GM23248 (cell line): Measurements from ENCODE around the gene LCLAT1. TPM values are rescaled to one million over a fixed set of nuclear protein-coding genes. Genes with fewer than 3 reads are reported as not detected.

Source experiments
- DNase-seq: peaks from one replicate; pipeline ENCODE4 v3.0.0-alpha.2; 2015
- H2AFZ ChIP-seq: fragments of 200-600 bp; sonication (generic); 2 replicates; pipeline ENCODE4 v1.6.1; 2016; ENCODE audit warnings: antibody characterized with exemption
- H3F3A ChIP-seq: fragments of 200-600 bp; sonication (generic); 2 replicates; pipeline ENCODE4 v1.6.1; 2016; ENCODE audit warnings: mild to moderate bottlenecking, antibody characterized with exemption, mixed run types; ENCODE audit not compliant: insufficient read depth
- H3K27ac ChIP-seq: fragments of 200-600 bp; sonication (generic); 2 replicates; pipeline ENCODE4 v1.5.1; 2016; ENCODE audit warnings: mild to moderate bottlenecking
- H3K27me3 ChIP-seq: fragments of 200-600 bp; sonication (generic); replicated peaks from 2 replicates; pipeline ENCODE4 v1.6.1; 2016; ENCODE audit warnings: mild to moderate bottlenecking; ENCODE audit not compliant: insufficient read depth
- H3K36me3 ChIP-seq: fragments of 200-600 bp; sonication (generic); 2 replicates; pipeline ENCODE4 v1.6.1; 2016; ENCODE audit warnings: low read depth, mild to moderate bottlenecking
- H3K4me1 ChIP-seq: fragments of 200-600 bp; sonication (generic); 2 replicates; pipeline ENCODE4 v1.6.1; 2016; ENCODE audit warnings: mild to moderate bottlenecking; ENCODE audit not compliant: insufficient read depth
- H3K4me2 ChIP-seq: fragments of 200-600 bp; sonication (generic); one replicate; pipeline ENCODE4 v1.6.1; 2016; ENCODE audit warnings: mild to moderate bottlenecking; ENCODE audit not compliant: unreplicated experiment
- H3K4me3 ChIP-seq: fragments of 200-600 bp; sonication (generic); 2 replicates; pipeline ENCODE4 v1.5.1; 2016; ENCODE audit warnings: mild to moderate bottlenecking
- H3K79me2 ChIP-seq: fragments of 200-600 bp; sonication (generic); 2 replicates; pipeline ENCODE4 v1.6.1; 2016; ENCODE audit warnings: mild to moderate bottlenecking; ENCODE audit not compliant: insufficient read depth
- H3K9ac ChIP-seq: fragments of 200-600 bp; sonication (generic); 2 replicates; pipeline ENCODE4 v1.6.1; 2016; ENCODE audit warnings: mild to moderate bottlenecking
- H3K9me2 ChIP-seq: fragments of 200-600 bp; sonication (generic); 2 replicates; pipeline ENCODE4 v1.6.1; 2016; ENCODE audit warnings: mixed run types, mild to moderate bottlenecking, moderate library complexity; ENCODE audit not compliant: insufficient read depth
- H3K9me3 ChIP-seq: fragments of 200-600 bp; sonication (generic); one replicate; pipeline ENCODE4 v1.6.1; 2017; ENCODE audit warnings: low read depth
- H4K20me1 ChIP-seq: fragments of 200-600 bp; sonication (generic); 2 replicates; pipeline ENCODE4 v1.6.0; 2016; ENCODE audit not compliant: insufficient read depth
- EZH2 ChIP-seq: fragments of 200-600 bp; sonication (generic); IDR thresholded peaks from 2 replicates; pipeline ENCODE4 v1.6.1; 2018; ENCODE audit warnings: antibody characterized with exemption, mild to moderate bottlenecking; ENCODE audit not compliant: insufficient read depth, poor library complexity, severe bottlenecking
- EZH2phosphoT487 ChIP-seq: fragments of 200-600 bp; sonication (generic); IDR thresholded peaks from 2 replicates; pipeline ENCODE4 v1.6.1; 2018; ENCODE audit warnings: antibody characterized with exemption, moderate library complexity, mild to moderate bottlenecking, low read depth; ENCODE audit not compliant: insufficient read depth
- WGBS, 2 experiments: methylation state at CpG; one replicate each; pipeline ENCODE4 v1.1.6; 2015 to 2017; ENCODE audit warnings: low lambda C conversion rate in 2 of 2, low coverage in 1 of 2; ENCODE audit errors: missing lambda C conversion rate in 2 of 2; 5-methylcytosine and 5-hydroxymethylcytosine counted together
- in situ Hi-C: fragments of 300-500 bp; cut with MboI; formaldehyde crosslinking; loops from 2 replicates; pipeline ENCODE4 v1.15.0; 2020
- polyA plus RNA-seq: library from polyadenylated mRNA; unstranded; fragments of >200 nt; fragmentation: Nextera tagmentation; extraction: Ambion mirVana; gene quantifications from 2 replicates; pipeline ENCODE4 v1.2.1, GENCODE V29; 2016
- total RNA-seq: library from RNA; depleted of rRNA; stranded (reverse); fragments of >200 nt; shearing (Covaris generic); gene quantifications from 2 replicates; pipeline ENCODE4 v1.2.3, GENCODE V29; 2014

The LCLAT1 gene
- total and polyA plus RNA-seq, 2 experiments from 2014 or later: 29.7 to 32.3 TPM

DNA sequence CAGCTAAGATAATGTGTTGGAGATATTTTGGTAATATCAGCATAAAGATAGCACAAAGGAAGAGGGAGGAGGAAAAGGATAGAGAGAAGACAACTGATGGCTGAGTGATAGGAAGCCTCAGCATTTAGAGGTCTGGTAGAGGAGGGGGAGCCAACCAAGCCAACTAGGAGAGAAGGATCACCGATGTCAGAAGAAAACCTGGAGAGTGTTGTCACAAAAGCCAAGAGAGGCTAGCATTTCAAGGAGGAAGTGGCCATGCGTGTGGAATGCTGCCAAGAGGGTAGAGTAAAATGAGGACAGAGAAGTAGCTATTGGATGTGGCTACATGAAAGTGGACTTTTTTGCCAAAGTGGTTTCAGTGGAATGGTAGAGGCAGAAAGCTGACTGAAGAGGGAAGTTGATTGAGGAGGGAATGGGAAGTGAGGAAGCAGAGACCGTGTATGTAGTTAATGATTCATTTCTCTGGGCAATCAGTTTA is 34.3 kb downstream of the LCLAT1 start:
- Histone ChIP-seq H3K4me2 (no peak overlapping the region), H2AFZ (no peak overlapping the region), H3K9ac (no peak overlapping the region), H3K36me3 (no peaks in the 10 kb centered on the region), H3K27me3 (no peaks in the 10 kb centered on the region), H4K20me1 (no peaks in the 10 kb centered on the region), H3K4me1 (no peaks in the 10 kb centered on the region), H3K4me3 (no peak overlapping the region), H3K9me2 (no peaks in the 10 kb centered on the region), H3K27ac (no peak overlapping the region), H3K9me3 (no peaks in the 10 kb centered on the region), H3F3A (no peaks in the 10 kb centered on the region), H3K79me2 (peaks cover 61% of the 10 kb centered on the region)
- no peak for DNase-seq
- in situ Hi-C loops: no loop called here
- 89 to 94% methylated on average over 3 of the region's 3 CpGs for WGBS, 2 experiments
- TF ChIP-seq EZH2phosphoT487: no peak
- TF ChIP-seq EZH2: no peak

DNA sequence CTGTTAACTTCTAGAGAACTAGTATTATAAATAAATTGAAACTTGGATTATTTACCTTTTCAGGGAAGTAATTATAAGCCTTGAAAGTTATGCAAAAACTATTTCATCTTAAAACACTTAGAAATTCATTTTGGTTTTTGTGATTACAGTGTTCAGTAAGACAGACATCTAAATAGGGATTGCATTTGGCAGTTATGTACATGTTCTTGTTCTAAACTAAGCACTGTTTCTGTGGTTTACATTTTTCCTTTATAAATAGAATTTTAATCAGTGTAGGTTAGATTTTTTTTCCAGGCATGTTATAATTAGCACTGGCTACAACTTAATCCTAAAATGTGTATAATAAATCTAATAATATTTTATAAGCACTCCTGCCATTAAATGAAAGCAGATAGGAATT is 35.0 kb downstream of the LCLAT1 start:
- Histone ChIP-seq H3K27ac (no peak overlapping the region), H3K4me3 (no peak overlapping the region), H3K27me3 (no peaks in the 10 kb centered on the region), H3K4me1 (no peaks in the 10 kb centered on the region), H3K9me3 (no peaks in the 10 kb centered on the region), H3F3A (no peaks in the 10 kb centered on the region), H3K79me2 (peaks cover 61% of the 10 kb centered on the region), H3K4me2 (no peak overlapping the region), H3K36me3 (no peaks in the 10 kb centered on the region), H3K9me2 (no peaks in the 10 kb centered on the region), H3K9ac (no peak overlapping the region), H2AFZ (no peak overlapping the region), H4K20me1 (no peaks in the 10 kb centered on the region)
- no peak for DNase-seq
- in situ Hi-C loops: no loop called here
- no peak for TF ChIP-seq EZH2phosphoT487
- no peak for TF ChIP-seq EZH2

- TF ChIP-seq EZH2phosphoT487 (no peak), EZH2 (no peak)
- H3K4me1 ChIP-seq: no peaks in the 10 kb centered on the region
- H3K27me3 ChIP-seq: no peaks in the 10 kb centered on the region
- no peaks in the 10 kb centered on the region for H3K36me3 ChIP-seq
- no peak for DNase-seq
- peaks cover 6% of the 10 kb centered on the region; the same call in 1 of the 2 replicates for H3F3A ChIP-seq
- H3K9ac ChIP-seq: no peak overlapping the region
- H3K9me2 ChIP-seq: no peaks in the 10 kb centered on the region
- in situ Hi-C loops: no loop called here
- H2AFZ ChIP-seq: no peak overlapping the region
- H3K4me2 ChIP-seq: no peak overlapping the region
- no peaks in the 10 kb centered on the region for H3K9me3 ChIP-seq
- 67 to 68% methylated on average over 3 of the region's 3 CpGs for WGBS, 2 experiments
- H3K27ac ChIP-seq: no peak overlapping the region
- H3K79me2 ChIP-seq: peaks cover 48% of the 10 kb centered on the region
- H3K4me3 ChIP-seq: no peak overlapping the region
- no peaks in the 10 kb centered on the region for H4K20me1 ChIP-seq
Measured at GRCh38 chr2:30484145-30484544, 37.1 kb downstream of the LCLAT1 start.

- no peaks in the 10 kb centered on the region for H4K20me1 ChIP-seq
- H3K36me3 ChIP-seq: no peaks in the 10 kb centered on the region
- H3K4me2 ChIP-seq: no peak overlapping the region
- H3K9me3 ChIP-seq: no peaks in the 10 kb centered on the region
- TF ChIP-seq EZH2: no peak
- TF ChIP-seq EZH2phosphoT487: no peak
- peaks cover 46% of the 10 kb centered on the region for H3K79me2 ChIP-seq
- H3K9me2 ChIP-seq: no peaks in the 10 kb centered on the region
- H3K4me3 ChIP-seq: no peak overlapping the region
- H3K9ac ChIP-seq: no peak overlapping the region
- H3K4me1 ChIP-seq: no peaks in the 10 kb centered on the region
- peaks cover 6% of the 10 kb centered on the region; the same call in 1 of the 2 replicates for H3F3A ChIP-seq
- H3K27me3 ChIP-seq: no peaks in the 10 kb centered on the region
- DNase-seq: no peak
- in situ Hi-C loops: no loop called here
- no peak overlapping the region for H3K27ac ChIP-seq
- WGBS, 2 experiments: 76 to 79% methylated on average over 4 of the region's 4 CpGs
- no peak overlapping the region for H2AFZ ChIP-seq
Measured at GRCh38 chr2:30484995-30485394, 37.9 kb downstream of the LCLAT1 start.

DNA sequence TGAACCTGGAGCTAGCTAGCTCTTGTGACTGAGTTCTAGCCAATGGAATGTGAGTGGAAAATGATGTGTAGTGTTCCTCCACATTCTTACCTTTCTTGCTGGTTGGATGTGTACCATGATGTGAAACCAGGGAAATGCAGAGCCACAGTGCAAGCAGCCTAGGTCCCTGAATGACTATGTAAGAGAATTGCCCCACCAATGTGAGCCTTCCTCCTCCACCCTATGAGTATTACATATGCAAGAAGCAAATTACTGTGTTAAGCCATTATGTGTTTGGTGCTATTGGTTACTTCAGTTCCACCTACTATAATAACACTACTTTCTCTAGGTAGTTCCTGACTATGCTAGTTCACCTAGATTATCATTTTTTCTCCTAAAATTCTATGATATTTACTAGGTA is 39.6 kb downstream of the LCLAT1 start:
- no peak overlapping the region for H3K4me2 ChIP-seq
- no peaks in the 10 kb centered on the region for H3K9me2 ChIP-seq
- H3F3A ChIP-seq: peaks cover 6% of the 10 kb centered on the region; the same call in 1 of the 2 replicates
- no peaks in the 10 kb centered on the region for H3K27me3 ChIP-seq
- no peak overlapping the region for H2AFZ ChIP-seq
- no peaks in the 10 kb centered on the region for H3K9me3 ChIP-seq
- H3K9ac ChIP-seq: no peak overlapping the region
- H3K4me1 ChIP-seq: no peaks in the 10 kb centered on the region
- no peak for TF ChIP-seq EZH2
- no peak for TF ChIP-seq EZH2phosphoT487
- no peak for DNase-seq
- no peak overlapping the region for H3K27ac ChIP-seq
- H3K36me3 ChIP-seq: no peaks in the 10 kb centered on the region
- no peaks in the 10 kb centered on the region for H4K20me1 ChIP-seq
- H3K79me2 ChIP-seq: peaks cover 53% of the 10 kb centered on the region
- in situ Hi-C loops: no loop called here
- no peak overlapping the region for H3K4me3 ChIP-seq
